HL-60 (cell line): ENCODE data around the gene IL1RAPL1.

ENCODE experiments used
- DNase-seq, 2 experiments: peaks; one replicate each; pipeline ENCODE4 v3.0.0-alpha.2; 2010 to 2020; ENCODE audit warnings: low read depth in 1 of 2, low spot score in 1 of 2
- H3K27ac ChIP-seq: fragments of 250-450 bp; sonication (Bioruptor Pico); replicated peaks from 2 replicates; pipeline ENCODE4 v1.5.1; 2020; ENCODE audit warnings: mild to moderate bottlenecking, moderate library complexity
- H3K27me3 ChIP-seq: fragments of 250-450 bp; sonication (Bioruptor Pico); 2 replicates; pipeline ENCODE4 v1.5.1; 2021; ENCODE audit warnings: mild to moderate bottlenecking, moderate library complexity; ENCODE audit not compliant: insufficient read depth, poor library complexity, severe bottlenecking
- H3K4me3 ChIP-seq: replicated peaks from 2 replicates; pipeline ENCODE4 v1.5.1; 2011; ENCODE audit warnings: mild to moderate bottlenecking, control low read depth, low read length; ENCODE audit not compliant: insufficient read depth
- CTCF ChIP-seq: IDR thresholded peaks from one replicate; pipeline ENCODE4 v1.5.1; 2011; ENCODE audit warnings: low read length, control low read depth, inconsistent platforms; ENCODE audit not compliant: insufficient read depth
- GABPA ChIP-seq: IDR thresholded peaks from 2 replicates; pipeline ENCODE4 v1.6.1; 2012; ENCODE audit warnings: low read depth
- POLR2AphosphoS5 ChIP-seq: IDR thresholded peaks from 2 replicates; pipeline ENCODE4 v1.6.1; 2012; ENCODE audit warnings: low read depth
- REST ChIP-seq: IDR thresholded peaks from 2 replicates; pipeline ENCODE4 v1.6.1; 2012; ENCODE audit warnings: low read depth; ENCODE audit not compliant: insufficient replicate concordance
- SPI1 ChIP-seq: IDR thresholded peaks from 2 replicates; pipeline ENCODE4 v1.6.1; 2012; ENCODE audit warnings: low read depth, mild to moderate bottlenecking, borderline replicate concordance

Gene IL1RAPL1

GRCh38 chrX:28581522-28581921 is 5.7 kb upstream of the IL1RAPL1 start:
- DNase-seq, result no peak
- H3K4me3 ChIP-seq, result no peak overlapping the region
- H3K27me3 ChIP-seq, result peaks cover 5% of the 10 kb centered on the region
- TF ChIP-seq SPI1 (no peak), CTCF (no peak), GABPA (no peak), POLR2AphosphoS5 (no peak), REST (no peak)
- H3K27ac ChIP-seq, result no peak overlapping the region

GRCh38 chrX:28582511-28582910 is 4.7 kb upstream of the IL1RAPL1 start:
- Histone ChIP-seq H3K27me3 (peaks cover 8% of the 10 kb centered on the region), H3K27ac (no peak overlapping the region), H3K4me3 (no peak overlapping the region)
- no peak for DNase-seq
- TF ChIP-seq REST, result no peak
- no peak for TF ChIP-seq CTCF
- TF ChIP-seq GABPA, result no peak
- TF ChIP-seq POLR2AphosphoS5, result no peak
- TF ChIP-seq SPI1, result no peak

- H3K4me3 ChIP-seq, result no peak overlapping the region
- H3K27ac ChIP-seq, result no peak overlapping the region
- TF ChIP-seq POLR2AphosphoS5 (no peak), GABPA (no peak), REST (no peak), SPI1 (no peak), CTCF (no peak)
- no peak for DNase-seq
- H3K27me3 ChIP-seq, result peaks cover 8% of the 10 kb centered on the region
Observed at GRCh38 chrX:28584025-28584424, 3.2 kb upstream of the IL1RAPL1 start.
